Gastrocnemius medialis (tissue), 4 donors: ENCODE data around the gene BTF3. TPM values are rescaled to one million over a fixed set of nuclear protein-coding genes. Genes with fewer than 3 reads are reported as not detected.

Experiments
- ATAC-seq, 2 donors: fragments of 150-250 bp; one replicate each; pipeline ENCODE4 v1.9.1; 2016
- DNase-seq, 2 donors: peaks; one replicate each; pipeline ENCODE4 v3.0.0-alpha.2; 2019
- H3K27ac ChIP-seq, 4 donors: fragments of 200-600 bp; sonication (generic); 1 replicate in 1 of 4; 2 replicates in 3 of 4; pipeline ENCODE4 v1.5.1; 2016 to 2018; ENCODE audit warnings: mild to moderate bottlenecking in 2 of 4, moderate library complexity in 1 of 4
- H3K27me3 ChIP-seq, 3 donors: fragments of 200-600 bp; sonication (generic) in 2 of 3; 1 replicate in 1 of 3; 2 replicates in 2 of 3; pipeline versions ENCODE4 v1.5.1 to v1.6.0; 2016 to 2019; ENCODE audit warnings: mild to moderate bottlenecking in 1 of 3, moderate library complexity in 1 of 3
- H3K36me3 ChIP-seq, 2 donors: fragments of 200-600 bp; sonication (generic) in 1 of 2; one replicate each; pipeline ENCODE4 v1.5.1; 2017 to 2018
- H3K4me1 ChIP-seq, 2 donors: fragments of 200-600 bp; sonication (generic) in 1 of 2; one replicate each; pipeline ENCODE4 v1.5.1; 2016 to 2017; ENCODE audit warnings: mild to moderate bottlenecking in 2 of 2
- H3K4me3 ChIP-seq, 4 donors: fragments of 200-600 bp; sonication (generic) in 3 of 4; 1 replicate in 1 of 4; 2 replicates in 3 of 4; pipeline ENCODE4 v1.5.1; 2016 to 2019; ENCODE audit warnings: mild to moderate bottlenecking in 2 of 4
- H3K9me3 ChIP-seq, 3 donors: fragments of 200-600 bp; sonication (generic) in 2 of 3; 1 replicate in 1 of 3; 2 replicates in 2 of 3; pipeline ENCODE4 v1.5.1; 2016 to 2019
- POLR2A ChIP-seq, 2 donors: fragments of 450-650 bp; IDR thresholded peaks; one replicate each; pipeline ENCODE4 v1.6.1; 2017; ENCODE audit warnings: antibody characterized with exemption in 2 of 2, mild to moderate bottlenecking in 2 of 2, moderate library complexity in 2 of 2
- in situ Hi-C, 4 donors: fragments of 200-750 bp; cut with MboI; loops; one replicate each; pipeline versions ENCODE4 v1.15.0 to v1.8.0; 2017; ENCODE audit warnings: low sequenced_read_pairs in 4 of 4
- intact Hi-C: fragments of 100-400 bp; cut with DNase I; formaldehyde crosslinking; loops from one replicate; pipeline ENCODE4 v1.15.1; 2023; ENCODE audit warnings: low total_unique reads
- total RNA-seq, 4 donors: library from RNA; depleted of rRNA; stranded (reverse); fragments of >200 nt; gene quantifications; one replicate each; pipeline versions ENCODE4 v1.1.0 to v1.2.3, GENCODE V29; 2016
- TF ChIP-seq, protein P1 (sequence below), 5 experiments: fragments of 450-650 bp in 3 of 5; fragments of 200-600 bp in 2 of 5; sonication (generic) in 2 of 5; IDR thresholded peaks in 4 of 5; conservative IDR thresholded peaks in 1 of 5; 1 replicate in 4 of 5; 2 replicates in 1 of 5; pipeline ENCODE4 v1.5.1; 2016 to 2019; ENCODE audit warnings: antibody characterized with exemption in 5 of 5, mild to moderate bottlenecking in 3 of 5, moderate library complexity in 3 of 5

The BTF3 gene
- total RNA-seq: 100 to 1,000 TPM; 517 to 641 (median 546) TPM

DNA sequence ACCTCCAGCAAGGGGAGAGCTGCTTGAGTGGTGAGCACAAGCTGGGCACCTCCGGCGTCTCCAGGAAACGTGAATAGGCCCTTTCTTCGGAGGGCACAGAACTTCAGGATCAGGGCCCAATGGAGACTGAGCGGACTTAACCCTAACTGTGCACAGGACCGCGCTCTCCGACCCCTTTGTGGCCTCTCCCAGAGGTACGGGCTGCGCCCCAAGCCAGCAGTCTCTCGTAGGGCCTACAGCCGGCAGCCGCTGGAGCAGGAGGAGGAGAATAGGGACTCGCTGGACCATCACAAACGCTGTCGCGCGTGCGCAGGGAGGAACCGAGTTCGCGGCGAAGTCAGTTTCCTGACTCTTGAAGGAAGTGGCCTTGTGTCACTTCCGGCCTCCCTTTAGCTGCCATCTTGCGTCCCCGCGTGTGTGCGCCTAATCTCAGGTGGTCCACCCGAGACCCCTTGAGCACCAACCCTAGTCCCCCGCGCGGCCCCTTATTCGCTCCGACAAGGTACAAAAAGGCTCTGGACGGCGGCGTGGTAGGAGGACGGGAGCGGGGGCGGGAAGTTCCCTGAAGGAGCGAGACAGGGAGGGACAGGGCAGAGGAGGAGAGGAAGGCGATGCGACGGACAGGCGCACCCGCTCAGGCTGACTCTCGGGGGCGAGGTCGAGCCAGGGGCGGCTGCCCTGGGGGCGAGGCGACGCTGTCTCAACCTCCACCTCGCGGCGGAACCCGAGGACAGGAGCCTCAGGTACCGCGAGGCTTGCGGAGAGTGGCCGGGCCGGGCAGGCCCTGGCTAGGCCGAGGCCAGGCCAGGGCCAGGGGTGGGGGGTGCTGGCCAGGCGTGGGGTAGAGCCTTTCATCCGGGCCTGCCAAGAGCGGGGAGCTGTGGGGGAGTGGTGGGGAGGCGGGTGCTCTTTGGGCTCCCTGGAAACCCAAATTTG lies at the start of gene BTF3:
TSS of gene BTF3 (plus strand) at position 386 of the 936 bp plus-strand sequence. CDS start at position 612, 226 bp downstream.
- H3K36me3 ChIP-seq: peaks cover 0 to 26% of the 10 kb centered on the region in 2 donors
- ATAC-seq: peak; percentile 98 to 99
- TF ChIP-seq, protein P1, sequence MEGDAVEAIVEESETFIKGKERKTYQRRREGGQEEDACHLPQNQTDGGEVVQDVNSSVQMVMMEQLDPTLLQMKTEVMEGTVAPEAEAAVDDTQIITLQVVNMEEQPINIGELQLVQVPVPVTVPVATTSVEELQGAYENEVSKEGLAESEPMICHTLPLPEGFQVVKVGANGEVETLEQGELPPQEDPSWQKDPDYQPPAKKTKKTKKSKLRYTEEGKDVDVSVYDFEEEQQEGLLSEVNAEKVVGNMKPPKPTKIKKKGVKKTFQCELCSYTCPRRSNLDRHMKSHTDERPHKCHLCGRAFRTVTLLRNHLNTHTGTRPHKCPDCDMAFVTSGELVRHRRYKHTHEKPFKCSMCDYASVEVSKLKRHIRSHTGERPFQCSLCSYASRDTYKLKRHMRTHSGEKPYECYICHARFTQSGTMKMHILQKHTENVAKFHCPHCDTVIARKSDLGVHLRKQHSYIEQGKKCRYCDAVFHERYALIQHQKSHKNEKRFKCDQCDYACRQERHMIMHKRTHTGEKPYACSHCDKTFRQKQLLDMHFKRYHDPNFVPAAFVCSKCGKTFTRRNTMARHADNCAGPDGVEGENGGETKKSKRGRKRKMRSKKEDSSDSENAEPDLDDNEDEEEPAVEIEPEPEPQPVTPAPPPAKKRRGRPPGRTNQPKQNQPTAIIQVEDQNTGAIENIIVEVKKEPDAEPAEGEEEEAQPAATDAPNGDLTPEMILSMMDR (IDR thresholded peaks at IDR 0.05 in 4 of 5, conservative IDR thresholded peaks at IDR 0.05 in 1 of 5): no peak
- TF ChIP-seq POLR2A (IDR thresholded peaks at IDR 0.05): peak; percentile 63 to 77
- H3K27me3 ChIP-seq: no peaks in the 10 kb centered on the region
- H3K27ac ChIP-seq: peak within 1 kb of the TSS; percentile 90 to 98 (median 94)
- H3K9me3 ChIP-seq: no peaks in the 10 kb centered on the region
- H3K4me1 ChIP-seq: peaks cover 25 to 29% of the 10 kb centered on the region in 2 donors
- DNase-seq: peak; percentile 91 to 92
- intact Hi-C loops: loop anchor here (2.0 kb wide), 1 partner anchor 66 kb away; the partner anchor contains the start of genes ANKRA2 and UTP15
- in situ Hi-C loops: no loop called here
- peak within 1 kb of the TSS; percentile 87 to 100 (median 98) for H3K4me3 ChIP-seq

- ATAC-seq: peak; percentile 37 to 70
- in situ Hi-C loops: loop anchor here in 2 of 4 donors (25.0 kb wide), 1 partner anchor 236 kb away; no protein-coding TSS in a partner anchor
- intact Hi-C loops: no loop called here
These were observed 49.6 kb upstream of the BTF3 start, which contains the start of gene FOXD1 for GRCh38 chr5:73448463-73449136. Gene FOXD1, minus strand, starts transcription at chr5:73448777. Its CDS starts 415 bp downstream, at chr5:73448362.

DNA sequence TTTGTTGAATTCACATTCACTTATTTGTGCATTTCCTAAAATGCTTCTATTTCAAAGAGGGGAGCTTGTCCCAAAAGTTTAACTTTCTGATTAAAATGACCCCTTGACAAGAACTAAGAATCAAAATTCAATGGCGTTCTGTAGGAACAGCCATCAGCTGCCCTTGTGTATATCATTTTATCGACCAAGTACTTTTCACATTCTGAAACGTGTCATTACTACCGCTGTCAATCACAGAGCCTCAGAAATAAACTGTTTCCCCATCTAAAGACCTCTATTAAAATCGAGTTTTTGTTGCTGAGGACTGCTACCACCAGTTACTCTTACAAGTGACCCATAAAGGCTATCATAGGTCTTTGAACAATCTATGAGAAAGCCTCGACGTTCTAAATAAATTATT lies 48.1 kb upstream of the BTF3 start:
- H3K4me1 ChIP-seq: peaks cover 5 to 7% of the 10 kb centered on the region in 2 donors
- TF ChIP-seq, protein P1 (IDR thresholded peaks at IDR 0.05 in 4 of 5, conservative IDR thresholded peaks at IDR 0.05 in 1 of 5): no peak
- TF ChIP-seq POLR2A (IDR thresholded peaks at IDR 0.05): no peak
- H3K4me3 ChIP-seq: no peak overlapping the region
- no peaks in the 10 kb centered on the region for H3K9me3 ChIP-seq
- H3K36me3 ChIP-seq: no peaks in the 10 kb centered on the region
- in situ Hi-C loops: no loop called here
- H3K27ac ChIP-seq: no peak overlapping the region
- H3K27me3 ChIP-seq: peaks cover 76 to 81% (median 76%) of the 10 kb centered on the region in 3 donors
- DNase-seq: no peak
- intact Hi-C loops: loop anchor here (2.0 to 10.0 kb wide), 2 partner anchors 235 to 365 kb away; no protein-coding TSS in a partner anchor
- no peak for ATAC-seq

More at GRCh38 chr5:73448463-73449136, 49.6 kb upstream of the BTF3 start, which contains the start of gene FOXD1:
- H3K36me3 ChIP-seq: no peaks in the 10 kb centered on the region
- no peaks in the 10 kb centered on the region for H3K9me3 ChIP-seq
- peak within 1 kb of the TSS; percentile 39 to 50 (median 46) for H3K4me3 ChIP-seq
- TF ChIP-seq POLR2A (IDR thresholded peaks at IDR 0.05): peak in 1 of 2 donors; percentile 49
- TF ChIP-seq, protein P1 (IDR thresholded peaks at IDR 0.05 in 4 of 5, conservative IDR thresholded peaks at IDR 0.05 in 1 of 5): no peak
- peaks cover 84 to 88% (median 85%) of the 10 kb centered on the region in 3 donors for H3K27me3 ChIP-seq
- peak; percentile 44 to 48 for DNase-seq
- H3K4me1 ChIP-seq: peaks cover 5 to 7% of the 10 kb centered on the region in 2 donors
- H3K27ac ChIP-seq: no peak within 1 kb of the TSS

DNA sequence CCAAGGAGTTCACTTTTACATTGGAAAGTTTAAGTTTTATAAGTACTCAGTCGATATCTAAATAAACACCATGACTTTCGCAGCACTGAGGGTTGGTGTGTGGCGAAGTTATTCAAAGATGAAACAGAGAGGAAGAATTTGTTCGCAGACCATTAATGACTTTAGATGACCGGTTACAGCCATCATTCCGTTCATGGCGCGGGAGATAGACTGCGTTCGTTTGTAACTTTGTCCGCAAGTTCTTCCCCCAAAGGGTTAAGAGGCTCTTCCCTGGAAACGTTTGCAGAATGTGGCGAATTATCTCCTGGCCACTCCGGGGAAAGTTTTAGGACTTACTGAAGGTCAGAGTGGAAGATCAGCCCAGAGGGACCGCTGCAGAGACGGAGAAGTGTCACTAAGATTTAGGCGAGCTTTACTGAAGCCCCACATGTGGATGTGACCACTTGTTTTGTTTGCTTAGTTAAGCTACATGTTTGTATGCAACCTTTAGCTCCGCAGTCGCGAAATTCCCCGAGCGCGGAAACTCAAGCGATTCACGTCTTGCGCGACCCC lies 47.5 kb upstream of the BTF3 start:
- TF ChIP-seq POLR2A (IDR thresholded peaks at IDR 0.05): no peak
- TF ChIP-seq, protein P1 (IDR thresholded peaks at IDR 0.05 in 4 of 5, conservative IDR thresholded peaks at IDR 0.05 in 1 of 5): no peak

More for the DNA sequence above, 47.5 kb upstream of the BTF3 start:
- H3K4me3 ChIP-seq: peak overlapping the region in 2 of 4 donors; percentile 15 to 46
- peaks cover 5 to 7% of the 10 kb centered on the region in 2 donors for H3K4me1 ChIP-seq
- no peaks in the 10 kb centered on the region for H3K36me3 ChIP-seq
- no peak overlapping the region for H3K27ac ChIP-seq
- in situ Hi-C loops (no loop called here), intact Hi-C loops (loop anchor here (2.0 to 10.0 kb wide), 2 partner anchors 236 to 366 kb away; no protein-coding TSS in a partner anchor)
- ATAC-seq (no peak), DNase-seq (no peak)
- H3K27me3 ChIP-seq: peaks cover 70 to 81% (median 71%) of the 10 kb centered on the region in 3 donors
- no peaks in the 10 kb centered on the region for H3K9me3 ChIP-seq
